Measurements from ENCODE around the gene PLK3.

- TF ChIP-seq CTCF (IDR thresholded peaks at IDR 0.05) (no peak), POLR2A (IDR thresholded peaks at IDR 0.05) (no peak)
Measured at GRCh38 chr1:44790968-44791801, 9.0 kb upstream of the PLK3 start.

Measured in body of pancreas (tissue), 4 donors.